ENCODE measurements around the gene ENPEP.

ENPEP gene

DNA sequence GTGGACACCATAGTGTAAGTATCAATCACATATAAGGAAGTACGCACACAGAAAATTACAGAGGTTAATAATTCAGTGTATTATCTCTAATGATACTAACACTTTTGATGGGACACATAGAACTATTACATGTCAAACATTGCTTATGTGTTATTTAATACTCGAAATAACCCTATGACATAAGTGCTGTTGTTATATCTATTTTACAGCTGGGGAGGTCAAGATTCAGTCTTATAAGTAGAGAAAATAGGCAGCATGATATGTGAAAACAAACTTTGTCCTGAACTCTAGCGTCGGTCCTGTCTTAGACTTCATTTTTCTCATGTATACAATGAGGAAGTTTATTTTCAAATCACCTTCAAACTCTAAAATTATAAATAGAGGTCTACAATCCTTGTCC lies 23.2 kb downstream of the ENPEP start:
- no peak overlapping the region for H3K27ac ChIP-seq
- no peaks in the 10 kb centered on the region for H3K4me1 ChIP-seq (ENCODE audit: control insufficient read depth in 1 of 2, insufficient read depth in 1 of 2, low read depth in 1 of 2, low read length in 1 of 2)
- H3K27me3 ChIP-seq: peaks cover 10% of the 10 kb centered on the region
- TF ChIP-seq, protein P1, sequence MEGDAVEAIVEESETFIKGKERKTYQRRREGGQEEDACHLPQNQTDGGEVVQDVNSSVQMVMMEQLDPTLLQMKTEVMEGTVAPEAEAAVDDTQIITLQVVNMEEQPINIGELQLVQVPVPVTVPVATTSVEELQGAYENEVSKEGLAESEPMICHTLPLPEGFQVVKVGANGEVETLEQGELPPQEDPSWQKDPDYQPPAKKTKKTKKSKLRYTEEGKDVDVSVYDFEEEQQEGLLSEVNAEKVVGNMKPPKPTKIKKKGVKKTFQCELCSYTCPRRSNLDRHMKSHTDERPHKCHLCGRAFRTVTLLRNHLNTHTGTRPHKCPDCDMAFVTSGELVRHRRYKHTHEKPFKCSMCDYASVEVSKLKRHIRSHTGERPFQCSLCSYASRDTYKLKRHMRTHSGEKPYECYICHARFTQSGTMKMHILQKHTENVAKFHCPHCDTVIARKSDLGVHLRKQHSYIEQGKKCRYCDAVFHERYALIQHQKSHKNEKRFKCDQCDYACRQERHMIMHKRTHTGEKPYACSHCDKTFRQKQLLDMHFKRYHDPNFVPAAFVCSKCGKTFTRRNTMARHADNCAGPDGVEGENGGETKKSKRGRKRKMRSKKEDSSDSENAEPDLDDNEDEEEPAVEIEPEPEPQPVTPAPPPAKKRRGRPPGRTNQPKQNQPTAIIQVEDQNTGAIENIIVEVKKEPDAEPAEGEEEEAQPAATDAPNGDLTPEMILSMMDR (IDR thresholded peaks at IDR 0.05): no peak
- H3K36me3 ChIP-seq: no peaks in the 10 kb centered on the region
- H3K4me3 ChIP-seq (ENCODE audit: low read depth in 1 of 2, low read length in 1 of 2): no peak overlapping the region
- H3K9me3 ChIP-seq: no peaks in the 10 kb centered on the region

DNA sequence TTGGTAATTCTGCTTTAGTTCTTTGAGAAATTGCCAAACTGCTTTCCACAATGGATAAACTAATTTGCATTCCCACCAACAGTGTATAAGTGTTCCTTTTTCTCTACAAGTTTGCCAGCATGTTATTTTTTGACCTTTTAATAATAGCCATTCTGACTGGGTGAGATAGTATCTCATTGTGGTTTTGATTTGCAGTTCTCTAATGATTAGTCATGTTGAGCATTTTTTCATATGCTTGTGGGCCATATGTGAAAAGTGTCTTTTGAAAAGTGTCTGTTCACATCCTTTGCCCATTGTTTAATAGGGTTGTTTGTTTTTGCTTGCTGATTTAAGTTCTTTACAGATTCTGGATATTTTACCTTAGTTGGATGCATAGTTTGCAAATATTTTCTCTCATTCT lies 25.9 kb downstream of the ENPEP start:
- TF ChIP-seq, protein P1 (IDR thresholded peaks at IDR 0.05): no peak

DNA sequence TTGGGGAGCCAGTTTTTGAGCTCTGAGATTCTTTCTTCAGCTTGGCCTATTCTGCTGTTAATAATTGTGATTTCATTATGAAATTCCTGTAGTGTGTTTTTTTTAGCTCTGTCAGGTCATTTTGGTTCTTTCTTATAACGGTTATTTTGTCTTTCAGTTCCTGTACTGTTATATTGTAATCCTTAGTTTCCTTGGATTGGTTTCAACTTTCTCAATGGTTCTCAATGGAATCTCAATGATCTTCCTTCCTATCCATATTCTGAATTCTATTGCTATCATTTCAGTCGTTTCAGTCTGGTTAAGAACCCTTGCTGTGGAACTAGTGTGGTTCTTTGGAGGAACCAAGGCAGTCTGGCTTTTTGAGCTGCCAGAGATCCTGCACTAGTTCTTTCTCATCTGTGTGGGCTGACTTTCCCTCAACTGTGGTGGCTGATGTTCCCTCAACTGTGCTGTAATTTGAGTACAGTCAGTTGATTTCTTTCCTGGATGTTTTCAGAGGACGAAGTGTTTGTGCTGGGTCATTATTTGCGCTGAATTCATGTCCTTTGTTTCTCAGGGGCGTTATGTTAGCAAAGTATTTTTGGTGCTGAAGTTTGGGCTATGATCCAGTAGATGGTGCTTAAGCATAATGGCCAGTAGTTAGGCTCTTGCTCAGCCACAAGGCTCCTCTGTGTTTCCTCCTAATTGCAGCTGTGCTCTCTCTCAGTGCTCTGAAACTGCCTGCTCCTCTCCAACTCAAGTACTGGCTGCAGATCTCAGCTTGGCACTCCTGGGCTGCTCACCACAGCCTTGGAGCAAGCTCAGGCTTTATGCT lies 27.5 kb downstream of the ENPEP start:
- H3K27me3 ChIP-seq: no peaks in the 10 kb centered on the region
- H3K4me1 ChIP-seq (ENCODE audit: control insufficient read depth in 1 of 2, insufficient read depth in 1 of 2, low read depth in 1 of 2, low read length in 1 of 2): no peaks in the 10 kb centered on the region
- H3K9me3 ChIP-seq: no peaks in the 10 kb centered on the region
- no peaks in the 10 kb centered on the region for H3K36me3 ChIP-seq
- TF ChIP-seq, protein P1 (IDR thresholded peaks at IDR 0.05): no peak
- no peak overlapping the region for H3K27ac ChIP-seq
- H3K4me3 ChIP-seq (ENCODE audit: low read depth in 1 of 2, low read length in 1 of 2): no peak overlapping the region

More for the DNA sequence above, 25.9 kb downstream of the ENPEP start:
- H3K27ac ChIP-seq: no peak overlapping the region
- no peaks in the 10 kb centered on the region for H3K36me3 ChIP-seq
- H3K4me1 ChIP-seq (ENCODE audit: control insufficient read depth in 1 of 2, insufficient read depth in 1 of 2, low read depth in 1 of 2, low read length in 1 of 2): no peaks in the 10 kb centered on the region
- no peaks in the 10 kb centered on the region for H3K9me3 ChIP-seq
- H3K27me3 ChIP-seq: no peaks in the 10 kb centered on the region
- H3K4me3 ChIP-seq (ENCODE audit: low read depth in 1 of 2, low read length in 1 of 2): no peak overlapping the region

DNA sequence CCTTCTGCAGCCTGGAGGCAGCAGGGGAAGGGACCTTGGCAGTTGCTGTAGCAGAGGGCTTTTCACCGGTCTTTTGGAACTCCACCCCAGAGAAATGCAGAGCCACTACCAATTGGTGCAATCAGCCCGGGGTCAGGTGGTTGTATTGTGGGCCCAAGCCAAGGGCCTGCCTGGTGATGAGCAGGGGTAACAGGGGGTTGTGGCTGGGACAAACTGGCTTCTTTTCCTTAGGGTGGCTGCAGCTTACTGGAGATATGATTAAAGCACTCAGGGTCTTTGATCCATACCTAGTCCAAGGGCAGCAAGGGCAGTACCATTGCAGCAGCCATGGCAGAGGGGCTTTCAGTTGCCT lies 28.1 kb downstream of the ENPEP start:
- Histone ChIP-seq H3K27me3 (no peaks in the 10 kb centered on the region), H3K36me3 (no peaks in the 10 kb centered on the region), H3K4me3 (ENCODE audit: low read depth in 1 of 2, low read length in 1 of 2) (no peak overlapping the region), H3K9me3 (no peaks in the 10 kb centered on the region), H3K27ac (no peak overlapping the region), H3K4me1 (ENCODE audit: control insufficient read depth in 1 of 2, insufficient read depth in 1 of 2, low read depth in 1 of 2, low read length in 1 of 2) (no peaks in the 10 kb centered on the region)
- TF ChIP-seq, protein P1 (IDR thresholded peaks at IDR 0.05): no peak

DNA sequence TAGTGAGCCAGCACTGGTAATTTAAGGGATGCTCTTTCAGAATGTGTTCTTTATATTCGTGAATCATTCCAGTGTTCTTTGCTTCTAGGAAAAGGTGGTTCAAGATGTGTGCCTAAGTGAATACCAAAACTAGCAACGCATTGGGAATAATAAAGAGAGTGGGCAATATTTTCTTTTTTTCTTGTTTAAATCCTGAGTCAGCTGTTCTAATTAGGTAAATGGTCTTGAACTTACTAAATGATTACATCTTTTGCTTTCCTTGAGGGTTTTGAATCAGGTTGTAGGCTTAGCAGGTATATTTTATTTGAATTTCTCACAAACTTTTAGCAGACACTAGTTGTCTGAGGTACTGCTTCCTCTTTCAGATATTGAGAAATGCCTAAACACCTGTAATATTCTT lies 29.5 kb downstream of the ENPEP start:
- TF ChIP-seq, protein P1 (IDR thresholded peaks at IDR 0.05): no peak
- no peaks in the 10 kb centered on the region for H3K9me3 ChIP-seq
- H3K36me3 ChIP-seq: no peaks in the 10 kb centered on the region
- no peaks in the 10 kb centered on the region for H3K4me1 ChIP-seq (ENCODE audit: control insufficient read depth in 1 of 2, insufficient read depth in 1 of 2, low read depth in 1 of 2, low read length in 1 of 2)
- H3K27ac ChIP-seq: no peak overlapping the region
- H3K4me3 ChIP-seq (ENCODE audit: low read depth in 1 of 2, low read length in 1 of 2): no peak overlapping the region
- no peaks in the 10 kb centered on the region for H3K27me3 ChIP-seq
